Lung (tissue), 12 donors: Measurements from ENCODE around the gene TSPOAP1. TPM values are rescaled to one million over a fixed set of nuclear protein-coding genes. Genes with fewer than 3 reads are reported as not detected.

Source experiments
- ATAC-seq: fragments of 200-7000 bp; cut with Tn5 transposase; one replicate; pipeline ENCODE4 v1.9.1; 2020; ENCODE audit warnings: moderate number of reproducible peaks; ENCODE audit not compliant: insufficient read depth, low FRiP score
- DNase-seq, 3 donors: peaks; one replicate each; pipeline ENCODE4 v3.0.0-alpha.2; 2013 to 2017
- H3K27ac ChIP-seq, 2 donors: one replicate each; pipeline ENCODE4 v1.5.1; 2013; ENCODE audit warnings: mild to moderate bottlenecking in 2 of 2, moderate library complexity in 2 of 2, control low read depth in 1 of 2, inconsistent platforms in 1 of 2, low read depth in 1 of 2, low read length in 1 of 2
- H3K27me3 ChIP-seq, 3 donors: one replicate each; pipeline ENCODE4 v1.5.1; 2013; ENCODE audit warnings: low read length in 2 of 3; ENCODE audit not compliant: control insufficient read depth in 3 of 3, insufficient read depth in 3 of 3
- H3K36me3 ChIP-seq, 4 donors: one replicate each; pipeline ENCODE4 v1.5.1; 2013; ENCODE audit warnings: low read length in 4 of 4, mild to moderate bottlenecking in 1 of 4, moderate library complexity in 1 of 4; ENCODE audit not compliant: control insufficient read depth in 4 of 4, insufficient read depth in 4 of 4
- H3K4me1 ChIP-seq, 5 donors: one replicate each; pipeline ENCODE4 v1.5.1; 2013; ENCODE audit warnings: low read length in 5 of 5, mild to moderate bottlenecking in 2 of 5, moderate library complexity in 1 of 5; ENCODE audit not compliant: control insufficient read depth in 5 of 5, insufficient read depth in 5 of 5
- H3K4me3 ChIP-seq: one replicate; pipeline ENCODE4 v1.5.1; 2013; ENCODE audit warnings: mild to moderate bottlenecking, control low read depth, moderate library complexity
- H3K9ac ChIP-seq, 2 donors: one replicate each; pipeline ENCODE4 v1.5.1; 2013; ENCODE audit warnings: low read length in 2 of 2, control low read depth in 1 of 2; ENCODE audit not compliant: insufficient read depth in 1 of 2
- H3K9me3 ChIP-seq, 4 donors: one replicate each; pipeline ENCODE4 v1.5.1; 2013; ENCODE audit warnings: low read length in 3 of 4, mild to moderate bottlenecking in 1 of 4, moderate library complexity in 1 of 4; ENCODE audit not compliant: control insufficient read depth in 4 of 4, insufficient read depth in 3 of 4
- WGBS, 2 donors: extraction: QIAGEN DNeasy Blood & Tissue Kit; methylation state at CpG; one replicate each; pipeline ENCODE4 v1.1.7; 2013; 5-methylcytosine and 5-hydroxymethylcytosine counted together
- polyA plus RNA-seq, 2 donors: library from polyadenylated mRNA; stranded (reverse); fragments of 200-250 nt; gene quantifications; one replicate each; pipeline ENCODE4 v1.2.1, GENCODE V29; 2013
- total RNA-seq, 2 donors: library from RNA; depleted of rRNA in 1 of 2; stranded (reverse); fragments of >200 nt in 1 of 2; gene quantifications; one replicate each; pipeline ENCODE4 v1.2.1, GENCODE V29; 2014 to 2021
- TF ChIP-seq, protein P1 (sequence below): IDR thresholded peaks from 2 replicates; pipeline ENCODE4 v1.5.1; 2012; ENCODE audit warnings: mild to moderate bottlenecking; ENCODE audit errors: control extremely low read depth, extremely low read depth
- donor health status: control.
- donor health status: control.
- donor health status: Bipolar disorder and iron deficiency.
- donor health status: healthy.
- donor health status: DM: yes; HTN: yes; CAD: no.

TSPOAP1 gene
- total and polyA plus RNA-seq, 4 donors: 7.0 to 23.5 (median 18.2) TPM

DNA sequence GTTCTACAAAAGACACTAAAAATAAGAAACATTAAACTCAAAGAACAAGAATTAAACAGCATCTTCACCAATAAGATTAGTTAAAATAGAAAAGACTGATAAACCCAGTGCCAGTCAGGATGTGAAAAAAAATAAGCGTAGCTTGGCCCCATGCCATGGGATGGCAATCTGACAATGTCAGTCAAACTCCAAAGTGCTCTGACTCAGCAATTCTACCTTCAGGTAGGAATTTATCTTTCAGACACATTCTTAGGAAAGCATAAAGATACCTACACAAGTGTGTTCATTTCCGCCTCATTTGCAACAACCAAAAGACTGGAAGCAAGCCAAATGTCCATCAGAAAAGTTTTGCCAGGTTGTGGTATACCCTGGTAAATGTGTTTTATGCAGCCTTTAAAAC, 38.7 kb downstream of the TSPOAP1 start:
- Histone ChIP-seq H3K36me3 (no peaks in the 10 kb centered on the region), H3K9ac (no peak overlapping the region), H3K27me3 (peaks cover 0 to 8% (median 0%) of the 10 kb centered on the region in 3 donors), H3K4me3 (no peak overlapping the region), H3K4me1 (no peaks in the 10 kb centered on the region), H3K27ac (no peak overlapping the region), H3K9me3 (peaks cover 0 to 2% (median 0%) of the 10 kb centered on the region in 4 donors)
- ATAC-seq: no peak
- DNase-seq: no peak
- 14 to 40% methylated on average over 2 of the region's 2 CpGs for WGBS, 2 donors
- TF ChIP-seq, protein P1, sequence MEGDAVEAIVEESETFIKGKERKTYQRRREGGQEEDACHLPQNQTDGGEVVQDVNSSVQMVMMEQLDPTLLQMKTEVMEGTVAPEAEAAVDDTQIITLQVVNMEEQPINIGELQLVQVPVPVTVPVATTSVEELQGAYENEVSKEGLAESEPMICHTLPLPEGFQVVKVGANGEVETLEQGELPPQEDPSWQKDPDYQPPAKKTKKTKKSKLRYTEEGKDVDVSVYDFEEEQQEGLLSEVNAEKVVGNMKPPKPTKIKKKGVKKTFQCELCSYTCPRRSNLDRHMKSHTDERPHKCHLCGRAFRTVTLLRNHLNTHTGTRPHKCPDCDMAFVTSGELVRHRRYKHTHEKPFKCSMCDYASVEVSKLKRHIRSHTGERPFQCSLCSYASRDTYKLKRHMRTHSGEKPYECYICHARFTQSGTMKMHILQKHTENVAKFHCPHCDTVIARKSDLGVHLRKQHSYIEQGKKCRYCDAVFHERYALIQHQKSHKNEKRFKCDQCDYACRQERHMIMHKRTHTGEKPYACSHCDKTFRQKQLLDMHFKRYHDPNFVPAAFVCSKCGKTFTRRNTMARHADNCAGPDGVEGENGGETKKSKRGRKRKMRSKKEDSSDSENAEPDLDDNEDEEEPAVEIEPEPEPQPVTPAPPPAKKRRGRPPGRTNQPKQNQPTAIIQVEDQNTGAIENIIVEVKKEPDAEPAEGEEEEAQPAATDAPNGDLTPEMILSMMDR: no peak

GRCh38 chr17:58285422-58285810, 43.2 kb downstream of the TSPOAP1 start:
- H3K4me1 ChIP-seq: no peaks in the 10 kb centered on the region
- no peaks in the 10 kb centered on the region for H3K9me3 ChIP-seq
- ATAC-seq (no peak), DNase-seq (no peak)
- no peak overlapping the region for H3K9ac ChIP-seq
- TF ChIP-seq, protein P1: no peak
- no peak overlapping the region for H3K4me3 ChIP-seq
- 64 to 89% methylated on average over 3 of the region's 3 CpGs for WGBS, 2 donors
- H3K27me3 ChIP-seq: no peaks in the 10 kb centered on the region
- no peak overlapping the region for H3K27ac ChIP-seq
- no peaks in the 10 kb centered on the region for H3K36me3 ChIP-seq

- no peak overlapping the region for H3K4me3 ChIP-seq
- no peaks in the 10 kb centered on the region for H3K36me3 ChIP-seq
- ATAC-seq (no peak), DNase-seq (no peak)
- no peaks in the 10 kb centered on the region for H3K4me1 ChIP-seq
- WGBS, 2 donors: 17 to 39% methylated on average over 6 of the region's 6 CpGs
- no peak overlapping the region for H3K27ac ChIP-seq
- no peak overlapping the region for H3K9ac ChIP-seq
- TF ChIP-seq, protein P1: no peak
- no peaks in the 10 kb centered on the region for H3K27me3 ChIP-seq
- H3K9me3 ChIP-seq: no peaks in the 10 kb centered on the region
Measured at GRCh38 chr17:58284613-58285421, 43.8 kb downstream of the TSPOAP1 start.
